ENCODE results near the gene HMGN1.

The HMGN1 gene

GRCh38 chr21:39307466-39307865 lies 41.4 kb downstream of the HMGN1 start:
- no peak for DNase-seq

GRCh38 chr21:39300587-39300986 lies 48.3 kb downstream of the HMGN1 start:
- no peak for DNase-seq

GRCh38 chr21:39296891-39297290 lies 52.0 kb downstream of the HMGN1 start:
- no peak for DNase-seq

Data from right kidney (tissue), 1 donor.